Heart left ventricle (tissue), 16 donors: ENCODE results near the gene TNFRSF6B. TPM values are rescaled to one million over a fixed set of nuclear protein-coding genes. Genes with fewer than 3 reads are reported as not detected.

Experiments
- ATAC-seq, 4 donors: fragments of 200-7000 bp; cut with Tn5 transposase; one replicate each; pipeline ENCODE4 v1.9.1; 2020 to 2022; ENCODE audit warnings: moderate library complexity in 4 of 4, mild to moderate bottlenecking in 3 of 4, moderate number of reproducible peaks in 1 of 4
- DNase-seq, 5 donors: peaks; one replicate each; pipeline ENCODE4 v3.0.0-alpha.2; 2020
- H3K27ac ChIP-seq, 12 donors: fragments of 200-600 bp; sonication (generic) in 4 of 12; one replicate each; pipeline versions ENCODE4 v1.5.0 to v1.8.0; 2016 to 2022; ENCODE audit warnings: mild to moderate bottlenecking in 2 of 12
- H3K27me3 ChIP-seq, 9 donors: fragments of 200-600 bp; sonication (generic) in 2 of 9; one replicate each; pipeline versions ENCODE4 v1.5.1 to v1.8.0; 2016 to 2022; ENCODE audit warnings: mild to moderate bottlenecking in 3 of 9
- H3K36me3 ChIP-seq, 9 donors: fragments of 200-600 bp; sonication (generic) in 2 of 9; one replicate each; pipeline versions ENCODE4 v1.5.0 to v1.8.0; 2018 to 2022; ENCODE audit warnings: mild to moderate bottlenecking in 2 of 9
- H3K4me1 ChIP-seq, 12 donors: fragments of 200-600 bp; sonication (generic) in 4 of 12; one replicate each; pipeline versions ENCODE4 v1.5.0 to v1.8.0; 2016 to 2022; ENCODE audit warnings: mild to moderate bottlenecking in 3 of 12
- H3K4me3 ChIP-seq, 12 donors: fragments of 200-600 bp; sonication (generic) in 4 of 12; one replicate each; pipeline versions ENCODE4 v1.5.0 to v1.8.0; 2017 to 2022; ENCODE audit warnings: mild to moderate bottlenecking in 9 of 12, moderate library complexity in 4 of 12
- H3K9me3 ChIP-seq, 12 donors: fragments of 200-600 bp; sonication (generic) in 4 of 12; one replicate each; pipeline versions ENCODE4 v1.5.0 to v1.8.0; 2016 to 2022; ENCODE audit warnings: mild to moderate bottlenecking in 1 of 12
- POLR2A ChIP-seq, 2 donors: fragments of 450-650 bp; IDR thresholded peaks; one replicate each; pipeline ENCODE4 v1.6.1; 2017; ENCODE audit warnings: antibody characterized with exemption in 2 of 2, mild to moderate bottlenecking in 2 of 2, moderate library complexity in 2 of 2
- WGBS, 4 donors: extraction: QIAGEN DNeasy Blood & Tissue Kit in 2 of 4; methylation state at CpG; one replicate each; pipeline versions ENCODE4 v1.1.5 to v1.1.7; 2013 to 2018; 5-methylcytosine and 5-hydroxymethylcytosine counted together
- intact Hi-C, 10 donors: fragments of 100-400 bp; cut with DNase I; formaldehyde crosslinking; loops; one replicate each; pipeline versions ENCODE4 v1.11.1 to v1.14.2; 2022
- polyA plus RNA-seq, 2 donors: library from polyadenylated mRNA; stranded (reverse); fragments of 200-250 nt; gene quantifications; one replicate each; pipeline ENCODE4 v1.2.3, GENCODE V29; 2013
- total RNA-seq, 9 donors: library from RNA; depleted of rRNA in 2 of 9; stranded (reverse); fragments of >200 nt in 2 of 9; fragmentation: NEBNext Ultra II Directional in 3 of 9; extraction: Animal tissue kit (Norgen Biotek cat#: 25700) in 3 of 9; gene quantifications; one replicate each; pipeline versions ENCODE4 v1.1.0 to v1.2.4, GENCODE V29; 2016 to 2023
- TF ChIP-seq, protein P1 (sequence below), 12 donors: fragments of 200-600 bp; sonication (generic) in 4 of 12; IDR thresholded peaks; one replicate each; pipeline versions ENCODE4 v1.5.0 to v1.8.0; 2018 to 2022; ENCODE audit warnings: antibody characterized with exemption in 12 of 12, mild to moderate bottlenecking in 5 of 12
- donor health status: ischemic (EF 13 %, LVEDD 7.1; RV severe dilation, severe dysfunction).
- donor health status: healthy with polysubstance abuse.
- donor health status: DM: no; HTN: yes; CAD: no.
- donor health status: DM: no; HTN: no; CAD: no.
- donor health status: ischemic (EF 25% LVEDD 6.9; RV normal size, moderate dysfunction).
- donor health status: ischemic (EF 25% LVEDD 5.7; RV mildly dilated, moderate dysfunction).
- donor health status: healthy.
- donor health status: DM: yes; HTN: yes; CAD: no.
- donor health status: ischemic (EF 35%, LVEDD 5.7; RV mildly dilated, moderate dysfunction).
- donor health status: nonischemic (EF 11% LVEDD 7.7; RV severe dilation, severe dysfunction).
- donor health status: DM: yes; HTN: yes; CAD: no.
- donor health status: PGD.
- donor health status: ischemic (EF 29% LVEDD 5.4; RV normal size, mild dysfunction).
- donor health status: nonischemic (EF 23%, LVEDD 6.1; RV moderate dilation, normal function).

The TNFRSF6B gene
- total and polyA plus RNA-seq, 11 donors: 0.42 to 6.4 (median 1.7) TPM; not detected in 1

- ATAC-seq: no peak
Observed at GRCh38 chr20:63708301-63709148, 12.1 kb downstream of the TNFRSF6B start.

DNA sequence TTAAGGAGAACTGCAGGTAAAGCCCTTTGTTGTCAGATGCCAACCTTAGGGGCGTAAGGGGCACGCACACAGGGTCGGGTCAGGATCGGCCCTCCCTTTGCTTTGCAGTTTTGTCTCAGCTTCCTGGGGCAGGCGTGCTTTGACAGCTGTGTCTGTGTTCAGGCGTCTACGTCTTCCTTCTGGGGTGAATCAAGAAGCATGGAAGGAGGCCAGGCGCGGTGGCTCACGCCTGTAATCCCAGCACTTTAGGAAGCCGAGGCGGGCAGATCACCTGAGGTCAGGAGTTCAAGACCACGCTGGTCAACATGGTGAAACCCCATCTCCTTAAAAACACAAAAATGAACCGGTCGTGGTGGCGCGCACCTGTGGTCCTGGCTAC is 12.7 kb downstream of the TNFRSF6B start:
- DNase-seq (no peak), ATAC-seq (no peak)
- TF ChIP-seq POLR2A (IDR thresholded peaks at IDR 0.05): no peak
- TF ChIP-seq, protein P1, sequence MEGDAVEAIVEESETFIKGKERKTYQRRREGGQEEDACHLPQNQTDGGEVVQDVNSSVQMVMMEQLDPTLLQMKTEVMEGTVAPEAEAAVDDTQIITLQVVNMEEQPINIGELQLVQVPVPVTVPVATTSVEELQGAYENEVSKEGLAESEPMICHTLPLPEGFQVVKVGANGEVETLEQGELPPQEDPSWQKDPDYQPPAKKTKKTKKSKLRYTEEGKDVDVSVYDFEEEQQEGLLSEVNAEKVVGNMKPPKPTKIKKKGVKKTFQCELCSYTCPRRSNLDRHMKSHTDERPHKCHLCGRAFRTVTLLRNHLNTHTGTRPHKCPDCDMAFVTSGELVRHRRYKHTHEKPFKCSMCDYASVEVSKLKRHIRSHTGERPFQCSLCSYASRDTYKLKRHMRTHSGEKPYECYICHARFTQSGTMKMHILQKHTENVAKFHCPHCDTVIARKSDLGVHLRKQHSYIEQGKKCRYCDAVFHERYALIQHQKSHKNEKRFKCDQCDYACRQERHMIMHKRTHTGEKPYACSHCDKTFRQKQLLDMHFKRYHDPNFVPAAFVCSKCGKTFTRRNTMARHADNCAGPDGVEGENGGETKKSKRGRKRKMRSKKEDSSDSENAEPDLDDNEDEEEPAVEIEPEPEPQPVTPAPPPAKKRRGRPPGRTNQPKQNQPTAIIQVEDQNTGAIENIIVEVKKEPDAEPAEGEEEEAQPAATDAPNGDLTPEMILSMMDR (IDR thresholded peaks at IDR 0.05): no peak
- intact Hi-C loops: loop anchor here in 1 of 10 donors (5.0 kb wide), 1 partner anchor 153 kb away; the partner anchor contains the start of gene ABHD16B
- Histone ChIP-seq H3K27me3 (no peaks in the 10 kb centered on the region), H3K27ac (no peak overlapping the region), H3K9me3 (peaks cover 0 to 13% (median 0%) of the 10 kb centered on the region in 12 donors), H3K4me3 (peak overlapping the region in 7 of 12 donors; percentile 65 to 94 (median 87)), H3K36me3 (peaks cover 0 to 82% (median 65%) of the 10 kb centered on the region in 9 donors), H3K4me1 (peaks cover 3 to 42% (median 25%) of the 10 kb centered on the region in 12 donors)
- 89 to 91% (median 90%) methylated on average over 17 of the region's 17 CpGs for WGBS, 4 donors

More at GRCh38 chr20:63708301-63709148, 12.1 kb downstream of the TNFRSF6B start:
- 21 to 33% (median 23%) methylated on average over 50 to 67 of the region's 67 CpGs for WGBS, 4 donors
- peak overlapping the region; percentile 76 to 97 (median 94) for H3K27ac ChIP-seq
- H3K4me1 ChIP-seq: peaks cover 3 to 42% (median 25%) of the 10 kb centered on the region in 12 donors
- no peaks in the 10 kb centered on the region for H3K27me3 ChIP-seq
- H3K4me3 ChIP-seq: peak overlapping the region; percentile 53 to 98 (median 87)
- intact Hi-C loops: loop anchor here in 1 of 10 donors (5.0 kb wide), 1 partner anchor 154 kb away; the partner anchor contains the start of gene ABHD16B
- H3K36me3 ChIP-seq: peaks cover 0 to 82% (median 69%) of the 10 kb centered on the region in 9 donors
- no peak for TF ChIP-seq POLR2A (IDR thresholded peaks at IDR 0.05)
- TF ChIP-seq, protein P1 (IDR thresholded peaks at IDR 0.05): no peak
- H3K9me3 ChIP-seq: peaks cover 0 to 9% (median 0%) of the 10 kb centered on the region in 12 donors
- DNase-seq: peak in 2 of 5 donors; percentile 12 to 32

DNA sequence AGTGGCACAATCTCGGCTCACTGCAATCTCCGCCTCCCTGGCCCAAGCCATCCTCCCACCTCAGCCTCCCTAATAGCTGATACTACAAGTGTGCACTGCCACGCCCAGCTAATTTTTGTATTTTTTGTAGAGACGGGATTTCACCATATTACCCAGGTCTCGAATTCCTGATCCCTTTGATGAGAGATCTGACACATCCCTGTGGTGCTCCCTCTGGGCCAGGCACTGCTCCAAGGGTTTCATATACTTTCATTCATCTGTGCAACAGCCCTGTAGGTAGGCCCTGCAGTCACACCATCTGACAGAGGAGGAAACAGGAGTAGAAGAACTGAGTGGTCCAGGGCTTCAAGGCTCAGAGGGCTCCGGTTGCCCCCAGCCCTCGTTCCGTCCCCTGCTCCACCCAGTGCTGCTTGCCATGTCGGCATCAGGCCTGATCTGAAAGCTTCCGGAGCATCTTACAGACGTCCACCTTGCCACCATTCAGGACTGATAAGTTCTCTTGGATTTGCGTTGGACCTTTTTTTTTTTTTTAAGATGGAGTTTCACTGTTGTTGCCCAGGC is 14.7 kb downstream of the TNFRSF6B start:
- intact Hi-C loops: loop anchor here in 1 of 10 donors (10.0 kb wide), 1 partner anchor 154 kb away; the partner anchor contains the start of genes ABHD16B and TPD52L2
- ATAC-seq: no peak
- Histone ChIP-seq H3K27ac (no peak overlapping the region), H3K27me3 (no peaks in the 10 kb centered on the region), H3K36me3 (peaks cover 0 to 77% (median 61%) of the 10 kb centered on the region in 9 donors), H3K4me3 (no peak overlapping the region), H3K4me1 (peaks cover 3 to 37% (median 21%) of the 10 kb centered on the region in 12 donors), H3K9me3 (peaks cover 0 to 32% (median 10%) of the 10 kb centered on the region in 12 donors)
- DNase-seq: no peak
- TF ChIP-seq, protein P1 (IDR thresholded peaks at IDR 0.05): no peak
- no peak for TF ChIP-seq POLR2A (IDR thresholded peaks at IDR 0.05)
- 81 to 85% (median 83%) methylated on average over 12 of the region's 12 CpGs for WGBS, 4 donors
